ENCODE measurements around the gene GMCL2.

The GMCL2 gene

DNA sequence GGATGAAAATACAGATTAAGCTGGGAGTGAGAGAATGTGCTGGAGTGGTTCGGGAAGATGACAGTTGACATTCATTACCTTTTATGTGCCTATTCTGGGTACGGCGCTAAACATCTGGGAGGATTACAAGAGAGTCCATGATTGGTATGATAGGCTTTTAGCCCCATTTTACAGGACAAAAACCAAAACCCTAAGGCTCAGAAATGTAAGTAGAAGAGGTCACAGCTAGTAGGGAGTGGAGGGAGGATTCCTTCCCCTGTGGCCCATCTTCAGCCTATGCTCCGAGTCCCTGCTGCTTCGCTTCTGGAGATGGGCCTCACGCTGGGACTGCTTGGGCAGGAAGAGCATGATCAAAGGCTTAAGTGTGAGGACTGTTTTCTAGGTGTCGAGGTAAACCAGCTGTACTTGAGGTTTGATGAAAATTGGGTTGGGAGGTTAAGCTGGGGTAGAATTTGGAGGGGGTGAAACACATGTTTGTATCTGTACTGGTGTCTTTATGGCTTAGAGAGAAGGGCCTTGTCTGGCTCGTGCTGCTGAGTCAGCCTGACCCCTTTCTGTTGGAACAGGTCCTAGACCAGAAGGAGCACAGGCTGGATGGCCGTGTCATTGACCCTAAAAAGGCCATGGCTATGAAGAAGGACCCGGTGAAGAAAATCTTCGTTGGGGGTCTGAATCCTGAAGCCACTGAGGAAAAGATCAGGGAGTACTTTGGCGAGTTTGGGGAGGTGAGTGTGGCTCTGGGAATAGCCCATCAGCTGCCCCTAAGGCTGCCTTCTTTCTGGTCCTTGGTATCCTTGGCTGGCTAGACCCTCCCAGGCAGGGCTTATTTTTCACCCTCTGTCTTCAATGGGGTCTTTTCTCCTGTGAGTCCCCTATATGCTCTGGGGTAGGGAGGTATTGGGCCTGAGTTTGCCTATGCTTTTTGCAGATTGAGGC lies 19.3 kb upstream of the GMCL2 start:
- H3K4me3 ChIP-seq (ENCODE audit: low read depth in 1 of 2, low read length in 2 of 2), result peak overlapping the region; percentile 76 to 81
- H3K9ac ChIP-seq (ENCODE audit: low read depth in 1 of 2, low read length in 2 of 2), result peak overlapping the region; percentile 44 to 91
- H3K27me3 ChIP-seq (ENCODE audit: control insufficient read depth in 1 of 2, insufficient read depth in 2 of 2, low read length in 2 of 2), result no peaks in the 10 kb centered on the region
- peaks cover 49 to 66% of the 10 kb centered on the region in 2 donors for H3K4me1 ChIP-seq (ENCODE audit: control insufficient read depth in 1 of 2, insufficient read depth in 2 of 2, low read length in 2 of 2)
- H3K36me3 ChIP-seq (ENCODE audit: control insufficient read depth in 1 of 2, insufficient read depth in 2 of 2, low read length in 2 of 2), result peaks cover 47 to 55% of the 10 kb centered on the region in 2 donors
- H3K9me3 ChIP-seq (ENCODE audit: control insufficient read depth in 1 of 2, low read length in 2 of 2), result no peaks in the 10 kb centered on the region
- peak overlapping the region; percentile 88 for H3K27ac ChIP-seq (ENCODE audit: low read depth, low read length)

DNA sequence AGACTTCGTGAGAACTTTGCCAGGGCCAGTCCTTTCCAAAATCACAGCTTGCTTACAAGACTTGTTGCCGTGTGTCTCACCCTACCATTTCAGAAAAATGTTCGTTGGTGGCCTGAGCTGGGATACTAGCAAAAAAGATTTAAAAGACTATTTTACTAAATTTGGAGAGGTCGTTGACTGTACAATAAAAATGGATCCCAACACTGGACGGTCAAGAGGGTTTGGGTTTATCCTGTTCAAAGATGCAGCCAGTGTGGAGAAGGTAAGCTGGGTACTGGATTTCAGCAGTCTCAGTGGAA lies 18.5 kb upstream of the GMCL2 start:
- H3K4me3 ChIP-seq (ENCODE audit: low read depth in 1 of 2, low read length in 2 of 2), result peak overlapping the region; percentile 76 to 81
- peak overlapping the region; percentile 88 for H3K27ac ChIP-seq (ENCODE audit: low read depth, low read length)
- H3K4me1 ChIP-seq (ENCODE audit: control insufficient read depth in 1 of 2, insufficient read depth in 2 of 2, low read length in 2 of 2), result peaks cover 49 to 65% of the 10 kb centered on the region in 2 donors
- H3K9ac ChIP-seq (ENCODE audit: low read depth in 1 of 2, low read length in 2 of 2), result peak overlapping the region; percentile 44 to 91
- no peaks in the 10 kb centered on the region for H3K9me3 ChIP-seq (ENCODE audit: control insufficient read depth in 1 of 2, low read length in 2 of 2)
- H3K27me3 ChIP-seq (ENCODE audit: control insufficient read depth in 1 of 2, insufficient read depth in 2 of 2, low read length in 2 of 2), result no peaks in the 10 kb centered on the region
- H3K36me3 ChIP-seq (ENCODE audit: control insufficient read depth in 1 of 2, insufficient read depth in 2 of 2, low read length in 2 of 2), result peaks cover 40 to 50% of the 10 kb centered on the region in 2 donors

DNA sequence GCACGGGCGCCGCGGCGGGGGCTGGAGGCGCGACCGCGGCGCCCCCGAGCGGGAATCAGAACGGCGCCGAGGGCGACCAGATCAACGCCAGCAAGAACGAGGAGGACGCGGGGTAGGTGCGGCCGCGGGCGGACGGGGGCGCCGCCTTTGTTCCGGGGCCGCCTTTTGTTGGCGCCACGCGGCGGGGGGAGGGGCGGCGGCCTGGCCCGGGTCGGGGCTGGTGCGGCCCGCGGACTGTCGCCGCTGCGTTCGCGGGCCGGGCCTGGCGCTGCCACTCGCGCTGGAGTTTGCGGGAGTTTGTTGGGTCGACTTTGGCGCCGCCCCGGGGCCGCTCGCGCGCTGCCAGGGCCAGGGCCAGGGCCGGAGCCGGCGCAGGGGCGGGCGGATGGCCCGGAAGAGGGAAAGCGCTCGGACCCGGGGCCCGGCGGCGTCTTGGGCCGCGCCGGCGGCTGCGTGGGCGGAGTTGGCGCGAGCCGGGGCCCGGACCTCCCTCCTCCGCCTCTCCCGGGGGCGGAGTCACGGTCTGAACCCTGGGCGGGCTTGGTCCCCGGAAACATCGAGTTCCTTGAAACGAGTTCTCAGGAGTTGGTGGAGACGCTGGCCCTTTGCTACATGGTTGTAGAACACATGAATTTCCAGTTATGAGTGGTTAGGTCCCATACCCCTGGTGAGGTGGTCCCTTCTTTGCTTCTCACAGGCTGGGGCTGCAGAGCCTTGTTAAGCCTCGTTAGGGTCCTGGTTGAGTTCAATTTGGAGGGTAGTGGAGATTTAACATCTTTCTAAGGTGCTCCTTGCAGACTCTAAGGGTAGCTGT lies 18.0 kb upstream of the GMCL2 start:
- Histone ChIP-seq H3K36me3 (ENCODE audit: control insufficient read depth in 1 of 2, insufficient read depth in 2 of 2, low read length in 2 of 2) (peaks cover 34 to 44% of the 10 kb centered on the region in 2 donors), H3K27me3 (ENCODE audit: control insufficient read depth in 1 of 2, insufficient read depth in 2 of 2, low read length in 2 of 2) (no peaks in the 10 kb centered on the region), H3K9me3 (ENCODE audit: control insufficient read depth in 1 of 2, low read length in 2 of 2) (no peaks in the 10 kb centered on the region), H3K4me3 (ENCODE audit: low read depth in 1 of 2, low read length in 2 of 2) (peak overlapping the region; percentile 76 to 81), H3K9ac (ENCODE audit: low read depth in 1 of 2, low read length in 2 of 2) (peak overlapping the region; percentile 44 to 91), H3K27ac (ENCODE audit: low read depth, low read length) (peak overlapping the region; percentile 88), H3K4me1 (ENCODE audit: control insufficient read depth in 1 of 2, insufficient read depth in 2 of 2, low read length in 2 of 2) (peaks cover 49 to 60% of the 10 kb centered on the region in 2 donors)

DNA sequence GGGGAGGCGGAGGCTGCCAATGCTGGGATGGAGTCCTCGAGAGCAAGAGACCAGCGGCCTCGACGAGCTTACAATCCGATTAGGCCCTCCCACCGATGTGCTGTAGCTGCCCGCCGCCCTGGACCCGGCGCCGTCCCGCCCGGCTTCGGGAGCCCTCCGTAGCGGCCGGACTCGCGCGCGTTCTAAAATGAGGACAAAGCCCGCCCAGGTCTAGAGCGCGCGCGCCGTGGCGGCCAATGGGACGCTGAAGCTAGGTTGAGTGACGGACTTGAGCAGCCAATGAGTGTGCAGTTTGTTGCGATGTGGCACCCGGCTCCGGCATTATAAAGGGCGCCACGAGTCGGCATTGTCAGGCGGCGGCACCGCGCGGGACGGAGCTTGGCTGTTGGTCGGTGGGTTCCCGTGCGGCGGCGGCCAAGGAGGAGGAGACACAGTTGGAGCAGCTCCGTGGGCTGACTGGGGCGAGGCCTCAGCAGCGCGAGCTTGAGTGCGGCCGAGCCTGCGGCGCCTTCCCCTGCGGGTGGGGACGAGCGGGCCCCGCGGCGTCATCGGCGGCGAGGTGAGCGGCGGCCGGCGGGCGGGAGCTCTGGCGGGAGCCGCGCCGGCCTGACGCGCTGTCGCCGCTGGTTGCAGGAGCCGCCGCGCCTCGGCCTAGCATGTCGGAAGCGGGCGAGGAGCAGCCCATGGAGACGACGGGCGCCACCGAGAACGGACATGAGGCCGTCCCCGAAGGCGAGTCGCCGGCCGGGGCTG lies 17.2 kb upstream of the GMCL2 start, which contains the start of gene HNRNPAB:
TSS of gene HNRNPAB (plus strand) at position 352 of the 753 bp plus-strand sequence. CDS start at position 657, 305 bp downstream.
- H3K4me3 ChIP-seq (ENCODE audit: low read depth in 1 of 2, low read length in 2 of 2), result peak within 1 kb of the TSS; percentile 76 to 81
- peak within 1 kb of the TSS; percentile 87 to 91 for H3K9ac ChIP-seq (ENCODE audit: low read depth in 1 of 2, low read length in 2 of 2)
- H3K9me3 ChIP-seq (ENCODE audit: control insufficient read depth in 1 of 2, low read length in 2 of 2), result no peaks in the 10 kb centered on the region
- H3K36me3 ChIP-seq (ENCODE audit: control insufficient read depth in 1 of 2, insufficient read depth in 2 of 2, low read length in 2 of 2), result peaks cover 28 to 37% of the 10 kb centered on the region in 2 donors
- peak within 1 kb of the TSS; percentile 88 for H3K27ac ChIP-seq (ENCODE audit: low read depth, low read length)
- no peaks in the 10 kb centered on the region for H3K27me3 ChIP-seq (ENCODE audit: control insufficient read depth in 1 of 2, insufficient read depth in 2 of 2, low read length in 2 of 2)
- H3K4me1 ChIP-seq (ENCODE audit: control insufficient read depth in 1 of 2, insufficient read depth in 2 of 2, low read length in 2 of 2), result peaks cover 44 to 52% of the 10 kb centered on the region in 2 donors

DNA sequence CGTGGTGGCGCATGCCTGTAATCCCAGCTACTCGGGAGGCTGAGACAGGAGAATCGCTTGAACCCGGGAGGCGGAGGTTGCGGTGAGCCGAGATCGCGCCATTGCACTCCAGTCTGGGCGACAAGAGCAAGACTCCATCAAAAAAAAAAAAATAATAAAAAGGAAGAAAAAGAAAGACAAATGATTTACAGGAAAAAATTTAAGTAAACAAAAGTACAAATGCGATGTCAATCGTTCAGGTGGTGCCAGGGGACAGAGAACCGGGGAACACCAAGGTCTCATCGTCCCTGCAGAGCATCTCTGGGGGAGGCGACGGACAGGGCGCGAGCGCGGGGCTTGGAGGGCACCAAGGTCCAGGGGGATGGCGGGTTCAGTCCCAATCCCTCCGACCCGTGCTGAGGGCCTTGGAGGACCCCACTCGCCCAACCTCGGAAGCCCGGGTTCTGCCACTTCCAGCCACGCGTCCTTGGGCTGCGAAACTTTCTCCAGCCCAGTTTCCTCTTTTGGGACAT lies 16.6 kb upstream of the GMCL2 start:
- Histone ChIP-seq H3K4me1 (ENCODE audit: control insufficient read depth in 1 of 2, insufficient read depth in 2 of 2, low read length in 2 of 2) (peaks cover 38 to 46% of the 10 kb centered on the region in 2 donors), H3K27me3 (ENCODE audit: control insufficient read depth in 1 of 2, insufficient read depth in 2 of 2, low read length in 2 of 2) (no peaks in the 10 kb centered on the region), H3K36me3 (ENCODE audit: control insufficient read depth in 1 of 2, insufficient read depth in 2 of 2, low read length in 2 of 2) (peaks cover 21 to 30% of the 10 kb centered on the region in 2 donors), H3K9ac (ENCODE audit: low read depth in 1 of 2, low read length in 2 of 2) (peak overlapping the region; percentile 66 to 87), H3K9me3 (ENCODE audit: control insufficient read depth in 1 of 2, low read length in 2 of 2) (no peaks in the 10 kb centered on the region), H3K4me3 (ENCODE audit: low read depth in 1 of 2, low read length in 2 of 2) (peak overlapping the region; percentile 76 to 81), H3K27ac (ENCODE audit: low read depth, low read length) (peak overlapping the region; percentile 88)

DNA sequence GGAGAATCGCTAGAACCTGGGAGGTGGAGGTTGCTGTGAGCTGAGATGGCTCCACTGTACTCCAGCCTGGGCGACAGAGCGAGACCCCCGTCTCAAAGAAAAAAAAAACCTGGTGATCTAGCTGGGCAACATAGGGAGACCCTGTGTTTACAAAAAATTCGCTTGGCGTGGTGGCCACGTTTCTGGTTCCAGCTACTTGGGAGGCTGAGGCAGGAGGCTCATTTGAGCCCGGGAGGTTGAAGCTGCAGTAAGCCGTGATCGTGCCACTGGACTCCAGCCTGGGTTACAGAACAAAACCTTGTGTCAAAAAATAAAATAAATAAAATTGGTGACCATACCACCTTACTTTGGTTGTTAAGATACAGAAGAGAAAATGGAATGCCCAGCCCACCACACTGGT lies 15.4 kb upstream of the GMCL2 start:
- no peak overlapping the region for H3K4me3 ChIP-seq (ENCODE audit: low read depth in 1 of 2, low read length in 2 of 2)
- H3K36me3 ChIP-seq (ENCODE audit: control insufficient read depth in 1 of 2, insufficient read depth in 2 of 2, low read length in 2 of 2), result peaks cover 18% of the 10 kb centered on the region in 2 donors
- H3K9ac ChIP-seq (ENCODE audit: low read depth in 1 of 2, low read length in 2 of 2), result no peak overlapping the region
- H3K27me3 ChIP-seq (ENCODE audit: control insufficient read depth in 1 of 2, insufficient read depth in 2 of 2, low read length in 2 of 2), result no peaks in the 10 kb centered on the region
- peaks cover 26 to 34% of the 10 kb centered on the region in 2 donors for H3K4me1 ChIP-seq (ENCODE audit: control insufficient read depth in 1 of 2, insufficient read depth in 2 of 2, low read length in 2 of 2)
- no peak overlapping the region for H3K27ac ChIP-seq (ENCODE audit: low read depth, low read length)
- H3K9me3 ChIP-seq (ENCODE audit: control insufficient read depth in 1 of 2, low read length in 2 of 2), result no peaks in the 10 kb centered on the region

DNA sequence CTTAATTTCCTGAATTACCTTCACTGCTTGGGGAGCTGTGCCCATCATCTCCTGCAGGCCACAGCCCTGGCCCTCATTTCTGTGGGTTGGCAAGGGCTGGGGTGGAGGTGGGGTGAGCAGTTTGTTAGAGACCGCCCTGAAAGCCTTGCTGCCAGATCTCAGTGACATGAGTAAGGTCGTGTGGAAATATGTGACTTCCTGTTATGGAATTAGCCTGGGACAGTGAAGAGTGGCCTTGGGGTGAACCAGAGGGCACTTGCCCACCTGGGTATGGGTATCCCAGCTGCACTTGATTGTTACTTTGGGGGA lies 14.7 kb upstream of the GMCL2 start:
- no peaks in the 10 kb centered on the region for H3K27me3 ChIP-seq (ENCODE audit: control insufficient read depth in 1 of 2, insufficient read depth in 2 of 2, low read length in 2 of 2)
- H3K36me3 ChIP-seq (ENCODE audit: control insufficient read depth in 1 of 2, insufficient read depth in 2 of 2, low read length in 2 of 2), result peaks cover 12% of the 10 kb centered on the region in 2 donors
- no peak overlapping the region for H3K9ac ChIP-seq (ENCODE audit: low read depth in 1 of 2, low read length in 2 of 2)
- H3K4me1 ChIP-seq (ENCODE audit: control insufficient read depth in 1 of 2, insufficient read depth in 2 of 2, low read length in 2 of 2), result peaks cover 20 to 28% of the 10 kb centered on the region in 2 donors
- no peak overlapping the region for H3K27ac ChIP-seq (ENCODE audit: low read depth, low read length)
- H3K4me3 ChIP-seq (ENCODE audit: low read depth in 1 of 2, low read length in 2 of 2), result no peak overlapping the region
- no peaks in the 10 kb centered on the region for H3K9me3 ChIP-seq (ENCODE audit: control insufficient read depth in 1 of 2, low read length in 2 of 2)

DNA sequence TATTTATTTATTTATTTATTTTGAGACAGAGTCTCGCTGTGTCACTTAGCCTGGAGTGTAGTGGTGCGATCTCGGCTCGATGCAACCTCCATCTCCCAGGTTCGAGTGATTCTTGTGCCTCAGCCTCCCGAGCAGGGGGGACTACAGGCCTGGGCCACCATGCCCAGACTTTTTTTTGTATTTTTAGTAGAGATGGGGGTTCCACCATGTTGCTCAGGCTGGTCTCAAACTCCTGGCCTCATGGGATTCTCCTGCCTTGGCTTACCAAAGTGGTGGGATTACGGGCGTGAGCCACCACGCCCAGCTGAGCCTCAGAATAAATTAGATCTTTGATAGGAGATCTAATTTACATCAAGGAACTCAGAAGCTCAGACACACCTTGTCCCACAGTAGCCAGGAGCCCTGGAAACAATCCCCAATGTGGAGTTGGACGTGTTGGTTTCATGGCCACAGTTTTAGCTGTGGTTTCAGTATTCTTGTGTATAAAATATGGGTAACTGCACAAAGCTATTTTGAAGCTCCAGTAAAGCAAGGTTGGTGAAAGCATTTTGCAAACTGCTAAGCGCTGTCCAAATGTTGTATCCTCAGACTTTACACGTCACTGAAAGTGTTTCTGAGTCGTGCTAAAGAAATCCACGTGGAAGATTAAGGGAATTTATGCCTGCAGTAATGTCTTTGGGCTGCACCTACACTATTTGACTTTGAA lies 14.2 kb upstream of the GMCL2 start:
- Histone ChIP-seq H3K9me3 (ENCODE audit: control insufficient read depth in 1 of 2, low read length in 2 of 2) (no peaks in the 10 kb centered on the region), H3K27me3 (ENCODE audit: control insufficient read depth in 1 of 2, insufficient read depth in 2 of 2, low read length in 2 of 2) (no peaks in the 10 kb centered on the region), H3K27ac (ENCODE audit: low read depth, low read length) (no peak overlapping the region), H3K36me3 (ENCODE audit: control insufficient read depth in 1 of 2, insufficient read depth in 2 of 2, low read length in 2 of 2) (peaks cover 7 to 8% of the 10 kb centered on the region in 2 donors), H3K4me3 (ENCODE audit: low read depth in 1 of 2, low read length in 2 of 2) (no peak overlapping the region), H3K9ac (ENCODE audit: low read depth in 1 of 2, low read length in 2 of 2) (no peak overlapping the region), H3K4me1 (ENCODE audit: control insufficient read depth in 1 of 2, insufficient read depth in 2 of 2, low read length in 2 of 2) (peaks cover 15 to 23% of the 10 kb centered on the region in 2 donors)

All from duodenal mucosa (tissue), 2 donors.